Fibroblast of skin of scalp (primary cell): ENCODE measurements around the gene RYK.
"Not testable (repeated sequence)": the region's sequence is repeated elsewhere in the genome, so short reads cannot be mapped to it uniquely, and the experiment has no call there.

Experiments used
- DNase-seq: peaks from one replicate; pipeline ENCODE4 v3.0.0-alpha.2; 2013

RYK gene

DNA sequence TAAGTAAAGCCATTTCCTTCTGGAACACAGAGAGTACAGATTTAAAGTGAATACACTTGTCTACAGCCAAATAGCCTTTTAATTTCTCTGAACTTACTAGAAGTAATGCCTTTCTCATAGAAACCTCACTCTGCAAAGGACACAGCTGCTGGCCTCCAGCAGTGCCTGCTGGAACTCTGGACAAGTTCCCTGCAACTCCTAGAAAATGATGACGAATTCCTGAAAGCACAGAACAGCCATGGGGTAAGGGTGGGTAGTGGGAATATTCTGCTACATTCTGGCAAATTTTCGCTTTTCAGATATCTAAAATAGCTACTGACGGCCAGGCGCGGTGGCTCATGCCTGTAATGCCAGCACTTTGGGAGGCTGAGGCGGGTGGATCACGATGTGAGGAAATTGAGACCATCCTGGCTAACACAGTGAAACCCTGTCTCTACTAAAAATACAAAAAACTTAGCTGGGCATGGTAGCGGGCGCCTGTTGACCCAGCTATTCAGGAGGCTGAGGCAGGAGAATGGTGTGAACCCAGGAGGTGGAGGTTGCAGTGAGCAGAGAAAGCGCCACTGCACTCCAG is 34.4 kb downstream of the RYK start:
- DNase-seq = no peak

DNA sequence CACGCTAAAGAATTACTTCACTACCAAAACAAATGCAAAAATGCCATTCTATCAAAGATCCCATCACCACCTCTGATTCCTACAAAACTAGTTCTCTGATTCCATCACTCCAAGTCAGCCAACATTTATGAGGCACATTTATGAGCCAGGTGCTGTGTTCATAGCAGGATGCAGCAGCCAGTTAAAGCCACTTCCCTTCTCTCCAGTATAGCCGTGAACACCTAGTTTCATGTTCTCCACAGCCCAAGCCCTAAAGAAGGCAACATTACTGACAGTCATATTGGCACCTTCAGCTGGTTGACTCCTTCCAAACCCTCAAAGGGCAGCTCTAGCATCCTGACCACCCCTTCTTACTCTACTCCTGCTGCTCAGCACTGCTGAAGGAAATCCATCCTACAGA is 36.4 kb downstream of the RYK start:
- DNase-seq = no peak

DNA sequence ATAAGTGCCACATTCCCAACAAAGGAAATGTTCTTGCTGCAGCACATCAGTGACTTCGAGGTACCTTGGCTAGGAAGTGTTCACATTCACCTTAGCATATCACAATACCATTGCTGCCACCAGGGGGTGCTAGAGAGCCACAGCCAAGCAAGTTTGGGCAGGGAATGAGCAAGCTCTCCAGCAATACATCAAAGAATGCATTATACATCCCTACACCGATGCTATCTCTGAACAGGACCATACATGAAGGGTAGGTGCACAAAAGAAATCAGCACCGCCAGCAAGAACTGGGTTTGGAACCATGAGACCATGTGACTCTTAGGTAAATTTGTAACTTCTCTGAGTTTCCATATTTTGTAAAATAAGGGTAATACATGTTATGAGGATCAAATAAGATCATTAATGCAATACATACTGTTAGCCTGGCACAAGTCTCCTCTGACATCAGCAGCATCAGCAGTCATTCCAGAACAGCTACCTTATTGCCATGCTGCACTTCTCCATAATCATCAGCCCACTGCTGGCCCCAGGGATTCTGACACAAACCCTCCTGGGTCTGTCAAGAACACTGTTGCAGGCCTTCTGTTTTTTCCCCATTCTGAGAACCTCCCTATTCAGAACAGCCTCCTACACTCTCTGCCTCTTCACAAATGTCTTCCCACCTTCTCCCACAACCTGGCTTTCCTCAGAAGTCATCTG is 37.5 kb downstream of the RYK start:
- peak; percentile 74 for DNase-seq

DNA sequence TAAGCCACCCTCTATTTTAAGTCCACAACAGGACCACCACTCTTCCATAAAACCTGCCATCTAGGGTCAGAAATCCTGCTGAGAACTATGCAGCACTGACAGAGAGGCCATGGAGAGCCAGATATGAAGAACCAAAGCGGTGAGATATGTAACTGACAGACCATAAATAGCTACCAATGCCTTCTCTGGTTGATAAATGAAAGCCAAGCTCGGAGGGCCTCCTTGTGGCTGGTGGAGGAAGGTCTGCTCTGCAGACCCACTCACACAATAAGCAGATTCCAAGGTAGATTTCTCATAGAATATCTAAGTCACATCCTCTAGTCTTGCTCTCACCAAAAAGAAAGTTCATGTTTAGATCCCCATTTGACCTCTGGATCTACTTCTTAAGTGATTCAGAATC is 38.9 kb downstream of the RYK start:
- DNase-seq = peak; percentile 67

DNA sequence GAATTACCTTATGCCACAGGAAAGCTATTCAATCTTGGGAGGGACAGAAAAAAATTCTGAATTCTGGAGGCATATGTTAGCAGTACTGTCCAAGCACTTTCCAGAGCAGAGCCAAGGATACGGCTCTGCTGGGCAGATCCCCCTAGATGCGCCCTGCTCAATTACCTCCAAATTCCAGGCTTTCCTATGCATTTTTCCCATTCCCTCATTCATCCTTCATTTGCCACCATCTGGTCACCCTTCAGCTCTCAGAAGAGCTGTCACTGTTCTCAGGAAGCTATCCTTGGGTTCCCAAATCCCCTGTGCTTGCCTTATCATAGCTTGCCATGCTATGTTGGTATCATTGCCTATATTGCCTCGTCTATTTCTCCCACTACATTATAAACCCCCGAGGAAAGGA is 45.2 kb downstream of the RYK start:
- no peak for DNase-seq

DNA sequence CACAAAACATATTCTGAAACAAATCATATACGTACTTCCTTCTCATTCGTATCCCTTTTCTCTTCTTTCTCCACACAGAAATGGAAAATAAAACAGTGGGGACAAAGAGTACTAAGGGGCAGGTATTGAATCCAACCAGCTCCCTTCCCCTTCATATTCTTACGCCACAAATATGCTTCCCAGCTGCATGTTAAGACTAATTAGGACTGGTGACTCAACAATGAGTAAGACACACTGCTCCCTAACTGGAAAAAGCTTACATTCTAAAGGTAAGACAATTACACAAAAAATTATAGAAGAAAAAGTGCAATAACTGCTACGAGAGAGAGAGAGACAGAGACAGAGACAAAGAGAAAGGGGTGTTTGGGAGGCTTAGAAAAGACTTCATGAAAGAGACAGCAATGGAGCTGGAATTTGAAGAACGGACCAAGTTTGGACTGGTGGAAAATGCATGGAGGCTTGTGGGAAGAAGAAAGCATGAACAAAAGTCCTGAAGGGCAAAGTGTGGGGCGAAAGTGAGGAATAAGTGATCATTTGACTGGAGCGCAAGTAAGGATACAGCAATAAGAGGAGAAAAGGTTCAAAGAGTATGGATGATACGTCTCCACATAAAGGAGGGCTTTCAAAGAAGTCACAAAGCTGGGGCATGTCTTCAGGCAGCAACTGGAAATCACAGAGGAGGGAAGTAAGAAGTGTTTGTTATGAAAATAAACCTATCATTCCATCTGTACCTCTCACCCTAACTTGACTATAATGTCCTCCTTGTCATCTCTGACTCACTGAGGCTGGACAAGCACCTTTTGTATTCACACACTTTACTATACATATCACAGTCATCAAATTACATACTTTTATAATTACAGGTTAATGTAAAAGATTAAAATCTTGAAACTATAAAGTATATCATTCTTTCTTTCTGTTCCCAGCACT is 49.2 kb downstream of the RYK start:
- DNase-seq = peak; percentile 72

DNA sequence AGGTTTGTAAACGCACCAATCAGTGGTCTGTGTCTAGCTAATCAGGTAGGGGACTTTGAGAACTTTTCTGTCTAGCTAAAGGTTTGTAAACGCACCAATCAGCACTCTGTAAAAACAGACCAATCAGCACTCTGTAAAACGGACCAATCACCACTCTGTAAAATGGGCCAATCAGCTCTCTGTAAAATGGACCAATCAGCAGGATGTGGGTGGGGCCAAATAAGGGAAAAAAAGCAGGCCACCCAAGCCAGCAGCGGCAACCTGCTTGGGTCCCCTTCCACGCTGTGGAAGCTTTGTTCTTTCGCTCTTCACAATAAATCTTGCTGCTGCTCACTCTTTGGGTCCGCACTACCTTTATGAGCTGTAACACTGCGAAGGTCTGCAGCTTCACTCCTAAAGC is 50.8 kb downstream of the RYK start:
- DNase-seq = not testable (repeated sequence)

DNA sequence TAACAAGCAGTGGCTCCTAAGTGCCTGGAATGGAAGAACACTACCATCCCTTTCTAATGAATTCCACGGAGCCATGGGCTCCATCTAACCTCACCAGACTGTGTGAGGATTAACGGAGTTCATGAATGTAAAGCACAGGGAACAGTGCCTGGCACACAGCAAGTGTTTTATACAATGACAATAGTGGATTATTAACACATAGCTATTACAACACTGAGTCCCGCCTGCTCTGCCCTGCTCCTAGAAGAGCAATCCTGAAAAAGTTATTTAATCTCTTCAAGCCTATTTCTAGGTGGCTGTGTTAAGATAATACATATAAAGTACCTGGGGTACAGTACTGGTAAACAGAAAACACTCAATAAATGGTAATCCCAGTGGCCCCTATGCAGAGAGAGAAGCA is 51.4 kb downstream of the RYK start:
- no peak for DNase-seq

DNA sequence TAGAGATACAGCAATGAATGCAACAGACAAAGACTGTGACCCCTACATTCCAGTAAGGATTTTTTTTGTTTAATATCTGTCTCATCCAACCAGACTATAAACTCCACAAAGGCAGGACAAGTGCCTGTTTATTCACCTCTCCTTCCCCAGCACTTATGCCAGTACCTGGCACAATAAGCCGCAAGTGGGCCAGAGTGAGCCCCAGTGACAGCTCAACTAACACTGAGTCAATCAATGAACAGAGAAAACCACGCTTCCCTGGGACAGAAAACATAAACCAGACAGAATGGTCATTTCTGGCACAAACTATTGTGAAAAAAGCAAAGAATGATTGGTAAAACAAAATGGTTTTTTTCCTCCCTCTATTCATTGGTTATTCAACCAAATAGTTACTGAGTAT is 52.2 kb downstream of the RYK start:
- no peak for DNase-seq

DNA sequence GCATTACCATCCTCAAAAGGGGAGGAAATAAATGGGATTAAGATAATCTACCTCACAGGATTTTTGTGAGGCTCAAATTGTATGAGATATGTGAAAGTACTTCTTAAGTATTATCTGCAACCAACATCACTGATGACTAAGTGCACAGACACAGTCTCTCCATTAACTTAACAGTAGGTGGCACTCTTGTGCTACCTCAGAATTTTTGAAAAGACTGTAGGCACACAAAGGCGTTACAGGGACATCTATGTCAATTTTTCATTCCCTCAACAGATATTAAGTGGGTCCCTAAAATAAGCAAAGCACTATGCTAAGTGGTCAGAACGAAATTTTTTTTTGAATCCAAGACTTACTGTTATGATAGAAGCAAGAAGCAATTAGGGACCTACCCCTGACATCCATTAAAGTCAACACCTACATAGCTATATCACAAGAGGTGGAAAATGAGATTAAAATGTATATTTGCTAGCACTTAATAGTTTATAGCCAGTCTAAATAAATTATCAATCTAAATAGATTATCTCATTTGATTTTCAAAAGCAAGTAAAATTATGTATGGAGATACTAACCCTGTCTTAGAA is 52.9 kb downstream of the RYK start:
- DNase-seq = peak; percentile 73

DNA sequence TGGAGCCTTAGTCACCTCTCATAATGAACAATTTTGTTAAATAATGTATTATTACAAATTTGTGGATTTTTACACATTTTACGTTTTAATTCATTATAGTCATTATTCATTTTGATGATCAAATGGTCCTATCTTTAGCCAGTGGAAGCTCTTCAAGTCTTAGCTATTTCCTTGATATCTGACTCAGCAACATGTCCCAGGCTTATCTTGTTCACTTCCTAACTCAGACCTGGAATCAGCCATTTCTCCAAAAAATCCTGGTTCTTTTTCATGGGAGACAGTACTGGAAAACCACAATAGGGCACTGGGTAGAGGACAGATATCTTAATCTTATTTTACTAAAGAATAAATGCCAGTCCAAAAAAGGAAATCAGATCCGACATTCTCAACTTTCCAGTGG is 56.4 kb downstream of the RYK start:
- no peak for DNase-seq

DNA sequence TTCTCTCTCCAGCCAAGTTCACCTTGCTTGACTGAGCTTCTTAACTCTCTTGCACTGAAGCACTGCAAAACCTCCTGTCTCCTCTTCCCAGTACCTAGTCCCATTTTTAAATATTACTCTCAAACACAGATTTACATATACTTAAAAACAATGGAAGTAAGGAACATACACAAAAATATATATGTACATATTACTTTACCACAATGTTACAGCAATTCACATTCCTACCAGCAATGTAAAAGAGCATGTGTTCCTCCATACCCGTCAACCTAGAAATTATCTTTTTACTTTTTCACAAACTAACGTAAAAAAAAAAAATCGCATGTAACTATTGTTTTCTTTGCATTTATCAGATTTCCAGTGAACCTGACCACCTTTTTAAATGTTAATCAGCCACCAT is 60.4 kb downstream of the RYK start:
- no peak for DNase-seq

DNA sequence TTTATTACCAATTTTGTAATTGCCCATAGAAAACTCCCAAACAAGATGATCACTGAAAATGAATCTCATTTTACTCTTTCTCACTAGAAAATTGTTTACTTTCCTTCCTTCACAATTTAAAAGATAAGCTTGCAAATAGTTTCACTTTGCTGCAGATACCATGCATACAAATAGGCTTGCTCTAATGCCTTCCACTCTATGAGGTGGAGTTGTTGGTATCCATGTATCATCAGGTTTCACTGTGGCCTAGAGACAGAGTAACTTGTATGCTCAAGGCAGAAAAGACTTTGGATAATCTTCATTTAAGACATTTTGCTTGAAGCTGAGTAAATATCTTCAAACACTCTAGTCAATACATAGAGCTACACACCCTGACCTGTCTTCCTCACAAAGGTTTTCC is 60.8 kb downstream of the RYK start:
- DNase-seq = no peak

DNA sequence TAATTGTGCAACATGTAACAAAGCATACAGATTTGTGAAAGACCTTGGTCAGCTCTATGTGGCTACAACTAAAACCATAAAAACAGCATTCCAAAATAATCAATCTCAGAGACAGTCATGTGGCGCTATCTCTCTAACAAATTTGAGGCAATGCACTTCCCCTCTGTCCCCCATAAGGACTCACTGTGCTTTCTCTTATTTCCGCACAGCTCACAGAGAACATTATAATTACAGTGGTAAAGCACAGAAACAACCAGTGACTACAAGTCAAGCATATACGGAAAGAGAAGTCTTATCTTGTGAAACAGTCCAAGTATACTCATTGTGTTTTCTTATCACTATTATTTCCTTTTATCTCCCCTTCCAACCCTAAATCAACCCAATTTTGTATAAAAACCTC is 64.3 kb downstream of the RYK start:
- DNase-seq = no peak

DNA sequence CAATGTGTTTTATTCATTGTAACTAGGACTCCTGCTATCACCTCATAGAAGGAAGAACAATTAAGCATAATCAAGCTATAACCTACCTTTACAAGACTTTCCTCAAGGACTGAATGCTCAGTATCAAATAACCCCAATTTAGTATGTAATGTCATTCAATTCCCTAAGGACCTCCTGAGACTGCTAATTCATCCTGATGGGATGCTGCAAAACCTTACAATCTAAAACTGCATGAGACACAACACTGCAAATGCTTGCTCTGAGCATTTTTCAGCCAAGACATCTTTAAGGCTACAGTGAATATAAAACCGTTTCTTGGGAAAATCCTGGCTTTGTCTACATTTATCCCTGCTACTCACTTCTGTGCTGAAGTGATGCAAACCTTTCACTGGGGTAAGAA is 69.9 kb downstream of the RYK start:
- no peak for DNase-seq

DNA sequence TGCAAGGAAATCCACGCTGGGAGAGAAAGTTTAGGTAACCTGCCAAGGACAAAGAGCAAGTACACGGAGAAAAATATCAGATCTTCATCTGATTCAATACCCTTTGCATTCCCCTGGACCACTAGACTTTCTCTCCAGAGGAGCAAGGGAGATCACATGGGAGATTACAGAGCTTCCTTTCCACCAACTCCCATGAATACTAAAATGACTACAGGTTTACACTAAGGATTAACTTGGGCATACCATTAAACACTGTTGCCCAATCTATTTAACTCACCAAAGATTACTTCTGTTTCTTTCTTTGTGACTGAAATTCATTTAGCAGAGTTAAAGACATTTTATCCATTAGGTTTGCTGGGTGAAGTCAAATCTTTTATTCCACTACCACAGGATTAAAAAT is 71.2 kb downstream of the RYK start:
- no peak for DNase-seq

DNA sequence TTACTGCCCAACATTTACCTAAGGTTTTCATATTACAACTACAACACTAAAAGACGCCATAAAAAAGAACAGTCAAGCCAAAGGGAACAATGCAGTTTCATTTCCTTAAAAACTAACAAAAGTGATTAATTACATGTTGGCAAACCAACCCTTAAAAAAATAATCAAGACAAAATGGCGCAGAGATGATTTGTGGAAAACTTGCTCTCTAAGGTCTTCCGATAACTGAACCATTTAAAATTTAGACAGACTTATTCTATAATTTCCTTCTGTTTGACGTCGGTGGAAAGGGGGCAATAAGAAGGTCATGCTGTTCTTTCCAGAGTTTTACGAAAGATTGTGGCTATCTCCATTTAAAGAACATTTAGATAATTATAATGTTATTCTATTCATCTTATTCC is 87.6 kb downstream of the RYK start:
- no peak for DNase-seq

DNA sequence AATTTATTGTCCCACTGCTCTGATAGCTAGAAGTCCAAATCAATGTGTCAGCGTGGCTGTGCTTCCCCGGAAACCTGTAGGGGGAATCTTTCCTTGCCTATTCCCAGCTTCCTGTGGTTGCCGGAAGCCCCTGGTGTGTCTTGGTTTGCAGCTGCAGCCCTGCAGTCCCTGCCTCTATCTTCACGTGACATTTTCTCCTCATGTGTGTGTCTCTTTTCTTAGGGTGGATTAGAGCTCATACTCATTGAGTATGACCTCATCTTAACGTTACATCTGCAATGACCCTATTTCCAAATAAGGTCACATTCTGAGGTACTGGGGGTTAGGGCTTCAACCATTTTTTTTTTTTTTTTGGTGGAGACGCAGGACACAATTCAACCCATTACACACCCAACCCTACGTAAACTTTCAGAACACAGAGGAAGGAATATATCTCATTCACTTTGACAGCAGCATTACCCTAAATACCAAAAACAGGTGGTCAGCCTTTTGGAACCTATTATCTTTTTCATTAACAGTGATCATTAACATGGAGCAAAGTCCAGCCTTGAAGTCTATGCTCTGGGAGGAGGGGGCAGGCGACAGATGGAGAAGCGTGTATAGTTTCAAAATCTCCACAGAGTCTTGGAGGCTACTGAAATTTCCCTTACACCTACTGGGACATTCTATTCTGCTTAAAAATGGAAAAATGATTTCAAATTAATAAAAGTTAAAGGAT is 88.6 kb downstream of the RYK start:
- DNase-seq = no peak

DNA sequence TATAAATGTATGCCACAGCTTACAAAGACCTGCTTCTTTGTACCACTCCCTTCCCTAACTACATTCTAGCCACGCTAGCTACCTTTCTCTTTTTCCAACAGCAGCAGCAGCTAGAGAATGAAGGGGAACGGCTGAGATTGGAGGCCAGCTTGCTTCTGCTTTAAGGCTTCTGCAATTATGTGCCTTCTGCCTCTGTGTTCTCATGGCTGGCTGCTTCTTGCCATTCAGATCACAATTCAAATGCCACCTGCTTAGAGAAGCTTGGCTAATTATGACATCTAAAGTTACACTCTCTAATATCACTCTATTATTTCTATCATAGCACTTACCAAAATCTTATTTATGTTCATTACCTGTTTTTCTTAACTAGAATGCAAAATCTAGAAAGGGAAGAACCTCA is 95.2 kb downstream of the RYK start:
- no peak for DNase-seq

DNA sequence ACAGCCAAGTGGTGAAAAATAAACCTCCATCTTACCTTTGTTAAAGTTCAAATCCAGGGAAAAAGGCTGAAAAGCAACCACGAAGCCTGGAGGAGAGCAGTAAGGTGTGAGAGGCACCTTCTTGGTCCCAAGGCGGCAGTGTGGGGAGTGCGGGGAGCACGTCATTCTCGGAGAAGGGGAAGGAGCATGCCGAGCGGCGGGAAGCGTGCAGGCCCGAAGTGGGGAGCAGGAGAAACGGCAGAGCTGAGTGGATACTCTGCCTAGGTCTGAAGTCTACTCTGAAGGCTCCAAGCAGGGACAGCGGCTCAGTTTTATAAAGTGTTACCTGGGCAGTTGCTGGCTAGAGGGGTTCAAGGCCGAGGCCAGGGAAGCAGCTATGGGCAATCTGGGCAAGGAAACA is 96.9 kb downstream of the RYK start:
- no peak for DNase-seq

DNA sequence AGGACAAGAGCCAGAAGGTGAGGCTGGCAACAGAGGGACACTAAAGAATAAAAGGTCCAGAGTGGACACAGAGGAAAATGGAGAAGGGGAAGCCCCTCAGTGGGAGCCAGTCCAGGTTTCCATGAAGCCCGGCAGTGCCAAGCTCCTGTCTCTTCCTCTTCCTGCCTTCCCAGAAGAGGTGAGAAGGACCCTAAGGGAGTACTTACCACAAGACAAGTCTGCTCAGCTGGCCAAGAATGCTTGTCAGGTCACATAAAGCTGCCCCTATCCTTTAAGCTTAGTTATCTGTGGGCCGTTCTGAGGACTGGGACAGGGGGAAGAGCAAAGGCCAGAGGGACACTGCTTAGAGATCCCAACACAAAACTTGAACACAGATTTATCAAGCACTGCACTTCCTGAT is 100.2 kb downstream of the RYK start:
- DNase-seq = no peak

DNA sequence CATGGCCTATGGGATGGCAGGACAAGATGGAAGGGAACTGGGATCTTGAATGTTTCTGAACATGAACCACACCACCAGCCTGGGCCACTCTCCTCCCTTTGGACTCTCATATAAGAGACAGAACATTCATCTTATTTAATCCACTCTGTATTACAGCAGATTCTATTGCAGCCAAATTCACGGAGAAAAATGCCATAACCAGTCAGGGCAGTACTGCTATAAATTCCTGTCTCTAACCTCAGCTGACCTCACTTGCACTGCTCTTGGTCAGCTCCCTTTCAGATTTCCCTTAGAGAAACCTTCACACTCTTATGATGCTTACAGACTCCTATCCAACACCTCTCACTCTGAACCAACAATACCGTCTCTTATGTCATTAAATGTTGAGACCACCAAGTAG is 101.4 kb downstream of the RYK start:
- DNase-seq = no peak

DNA sequence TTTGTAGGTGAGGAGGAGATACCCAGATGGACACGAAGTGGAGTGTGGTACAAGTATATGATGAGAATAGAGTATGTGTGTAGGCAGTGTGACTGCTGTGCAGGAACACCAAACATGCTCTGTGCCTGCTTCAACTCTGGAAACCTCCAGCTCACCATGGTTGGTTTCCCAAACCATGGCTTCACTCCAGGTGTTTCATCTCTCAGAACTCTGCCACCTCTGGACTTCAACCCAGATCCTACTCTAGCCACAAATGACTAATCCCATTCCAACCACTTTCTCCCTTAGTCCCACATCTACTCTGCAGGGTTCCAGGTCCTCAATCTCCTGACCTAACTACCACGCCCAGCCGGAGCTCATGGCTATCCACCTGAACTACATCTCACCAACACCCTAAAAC is 102.1 kb downstream of the RYK start:
- no peak for DNase-seq
